Measurements from ENCODE around the gene FAM9B.

Gene FAM9B

GRCh38 chrX:8980756-8981155, 53.2 kb downstream of the FAM9B start:
- DNase-seq (ENCODE audit: low spot score): no peak

Data from RKO (cell line).